ENCODE results near the gene CASKIN2. TPM values are rescaled to one million over a fixed set of nuclear protein-coding genes. Genes with fewer than 3 reads are reported as not detected.

CASKIN2 gene
- total RNA-seq, 1 experiment from 2014 or later, result 40.0 TPM

DNA sequence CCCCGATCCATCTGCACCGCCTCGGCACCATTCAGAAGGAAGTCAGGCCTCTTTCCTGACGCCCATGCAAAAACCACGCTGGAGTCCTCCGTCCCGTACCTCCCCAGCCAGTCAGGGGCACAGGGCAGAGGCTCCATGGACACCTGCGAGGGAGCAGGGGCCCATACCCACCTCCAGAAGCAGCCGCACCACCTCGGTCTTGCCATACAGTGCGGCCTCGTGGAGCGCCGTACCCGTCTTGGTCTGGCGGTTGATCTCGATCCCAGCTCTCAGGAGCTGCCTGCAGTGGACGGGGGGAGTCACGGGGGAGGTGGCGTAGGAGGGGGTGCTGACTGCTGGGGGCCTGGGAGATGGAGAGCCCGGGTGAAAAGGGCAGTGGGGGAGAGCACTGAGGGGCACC, 9.2 kb downstream of the CASKIN2 start:
- DNase-seq (ENCODE audit: low read depth, low spot score) (no peak), ATAC-seq (no peak)
- ChIA-PET POLR2A (interaction anchor here (0.6 kb wide), 1 partner anchor 50 kb away, joined by 3 read pairs; no protein-coding TSS in a partner anchor), CTCF (interaction anchor here (0.7 kb wide), 1 partner anchor 23 kb away, joined by 5 read pairs; no protein-coding TSS in a partner anchor)
- Histone ChIP-seq H3K9me3 (ENCODE audit: control insufficient read depth, insufficient read depth, low read depth, low read length) (no peaks in the 10 kb centered on the region), H3K4me1 (ENCODE audit: control insufficient read depth, insufficient read depth, low read length) (peaks cover 15% of the 10 kb centered on the region), H3K4me3 (ENCODE audit: low read depth in 2 of 2, low read length in 2 of 2) (no peak overlapping the region), H3K36me3 (ENCODE audit: control insufficient read depth, insufficient read depth, low read length) (no peaks in the 10 kb centered on the region), H3K27ac (ENCODE audit: low read length) (no peak overlapping the region), H3K27me3 (ENCODE audit: control insufficient read depth, insufficient read depth, low read length) (no peaks in the 10 kb centered on the region)
- in situ Hi-C loops (cut with HindIII; ENCODE audit: low pct_unique_long_range_greater_than_20kb, low sequenced_read_pairs) (no loop called here), intact Hi-C loops (cut with micrococcal nuclease; ENCODE audit: unreplicated experiment) (loop anchor here (5.0 kb wide), 1 partner anchor 79 kb away; no protein-coding TSS in a partner anchor)
- TF ChIP-seq POLR2AphosphoS5 (IDR thresholded peaks at IDR 0.05; ENCODE audit: low read depth, low read length), result no peak
- no peak for TF ChIP-seq TCF7L2 (IDR thresholded peaks at IDR 0.05; ENCODE audit: low read depth, low read length)
- TF ChIP-seq, protein P1, sequence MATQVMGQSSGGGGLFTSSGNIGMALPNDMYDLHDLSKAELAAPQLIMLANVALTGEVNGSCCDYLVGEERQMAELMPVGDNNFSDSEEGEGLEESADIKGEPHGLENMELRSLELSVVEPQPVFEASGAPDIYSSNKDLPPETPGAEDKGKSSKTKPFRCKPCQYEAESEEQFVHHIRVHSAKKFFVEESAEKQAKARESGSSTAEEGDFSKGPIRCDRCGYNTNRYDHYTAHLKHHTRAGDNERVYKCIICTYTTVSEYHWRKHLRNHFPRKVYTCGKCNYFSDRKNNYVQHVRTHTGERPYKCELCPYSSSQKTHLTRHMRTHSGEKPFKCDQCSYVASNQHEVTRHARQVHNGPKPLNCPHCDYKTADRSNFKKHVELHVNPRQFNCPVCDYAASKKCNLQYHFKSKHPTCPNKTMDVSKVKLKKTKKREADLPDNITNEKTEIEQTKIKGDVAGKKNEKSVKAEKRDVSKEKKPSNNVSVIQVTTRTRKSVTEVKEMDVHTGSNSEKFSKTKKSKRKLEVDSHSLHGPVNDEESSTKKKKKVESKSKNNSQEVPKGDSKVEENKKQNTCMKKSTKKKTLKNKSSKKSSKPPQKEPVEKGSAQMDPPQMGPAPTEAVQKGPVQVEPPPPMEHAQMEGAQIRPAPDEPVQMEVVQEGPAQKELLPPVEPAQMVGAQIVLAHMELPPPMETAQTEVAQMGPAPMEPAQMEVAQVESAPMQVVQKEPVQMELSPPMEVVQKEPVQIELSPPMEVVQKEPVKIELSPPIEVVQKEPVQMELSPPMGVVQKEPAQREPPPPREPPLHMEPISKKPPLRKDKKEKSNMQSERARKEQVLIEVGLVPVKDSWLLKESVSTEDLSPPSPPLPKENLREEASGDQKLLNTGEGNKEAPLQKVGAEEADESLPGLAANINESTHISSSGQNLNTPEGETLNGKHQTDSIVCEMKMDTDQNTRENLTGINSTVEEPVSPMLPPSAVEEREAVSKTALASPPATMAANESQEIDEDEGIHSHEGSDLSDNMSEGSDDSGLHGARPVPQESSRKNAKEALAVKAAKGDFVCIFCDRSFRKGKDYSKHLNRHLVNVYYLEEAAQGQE (IDR thresholded peaks at IDR 0.05; ENCODE audit: insufficient read depth in 1 of 2, low read depth in 2 of 2, low read length in 1 of 2), result no peak
- TF ChIP-seq SIN3A (IDR thresholded peaks at IDR 0.05; ENCODE audit: borderline replicate concordance, insufficient read depth, low read depth, low read length), result no peak
- TF ChIP-seq, protein P2, sequence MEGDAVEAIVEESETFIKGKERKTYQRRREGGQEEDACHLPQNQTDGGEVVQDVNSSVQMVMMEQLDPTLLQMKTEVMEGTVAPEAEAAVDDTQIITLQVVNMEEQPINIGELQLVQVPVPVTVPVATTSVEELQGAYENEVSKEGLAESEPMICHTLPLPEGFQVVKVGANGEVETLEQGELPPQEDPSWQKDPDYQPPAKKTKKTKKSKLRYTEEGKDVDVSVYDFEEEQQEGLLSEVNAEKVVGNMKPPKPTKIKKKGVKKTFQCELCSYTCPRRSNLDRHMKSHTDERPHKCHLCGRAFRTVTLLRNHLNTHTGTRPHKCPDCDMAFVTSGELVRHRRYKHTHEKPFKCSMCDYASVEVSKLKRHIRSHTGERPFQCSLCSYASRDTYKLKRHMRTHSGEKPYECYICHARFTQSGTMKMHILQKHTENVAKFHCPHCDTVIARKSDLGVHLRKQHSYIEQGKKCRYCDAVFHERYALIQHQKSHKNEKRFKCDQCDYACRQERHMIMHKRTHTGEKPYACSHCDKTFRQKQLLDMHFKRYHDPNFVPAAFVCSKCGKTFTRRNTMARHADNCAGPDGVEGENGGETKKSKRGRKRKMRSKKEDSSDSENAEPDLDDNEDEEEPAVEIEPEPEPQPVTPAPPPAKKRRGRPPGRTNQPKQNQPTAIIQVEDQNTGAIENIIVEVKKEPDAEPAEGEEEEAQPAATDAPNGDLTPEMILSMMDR (IDR thresholded peaks at IDR 0.05), result no peak
- no TSS peak for BruUV-seq (replicated peaks)

DNA sequence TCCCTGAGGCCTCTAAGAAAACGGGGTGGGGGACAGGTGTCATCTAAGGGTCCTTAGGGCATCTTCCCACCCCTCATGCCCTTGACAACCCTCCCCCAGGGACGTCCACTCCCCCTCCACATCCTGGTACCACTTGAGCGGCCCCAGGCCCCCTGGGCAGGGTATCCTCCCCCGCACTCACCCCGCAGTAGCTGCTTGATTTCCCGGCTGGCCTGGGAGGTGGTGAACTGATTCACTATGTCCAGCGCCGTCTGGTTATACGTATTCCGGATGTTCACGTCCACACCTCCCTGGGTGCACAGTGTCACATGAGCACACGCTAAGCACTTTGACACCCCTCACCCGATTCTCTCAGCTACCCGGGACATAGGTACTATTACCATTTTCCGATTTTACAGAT, 9.7 kb downstream of the CASKIN2 start:
- DNase-seq (ENCODE audit: low read depth, low spot score), result no peak
- no peaks in the 10 kb centered on the region for H3K9me3 ChIP-seq (ENCODE audit: control insufficient read depth, insufficient read depth, low read depth, low read length)
- no peaks in the 10 kb centered on the region for H3K36me3 ChIP-seq (ENCODE audit: control insufficient read depth, insufficient read depth, low read length)
- in situ Hi-C loops (cut with HindIII; ENCODE audit: low pct_unique_long_range_greater_than_20kb, low sequenced_read_pairs), result no loop called here
- H3K27me3 ChIP-seq (ENCODE audit: control insufficient read depth, insufficient read depth, low read length), result no peaks in the 10 kb centered on the region
- peaks cover 15% of the 10 kb centered on the region for H3K4me1 ChIP-seq (ENCODE audit: control insufficient read depth, insufficient read depth, low read length)
- intact Hi-C loops (cut with micrococcal nuclease; ENCODE audit: unreplicated experiment), result loop anchor here (5.0 kb wide), 1 partner anchor 78 kb away; no protein-coding TSS in a partner anchor
- ATAC-seq, result no peak
- POLR2A ChIA-PET, result interaction anchor here (0.6 kb wide), 1 partner anchor 50 kb away, joined by 3 read pairs; no protein-coding TSS in a partner anchor
- no TSS peak for BruUV-seq (replicated peaks)
- TF ChIP-seq, protein P1 (IDR thresholded peaks at IDR 0.05; ENCODE audit: insufficient read depth in 1 of 2, low read depth in 2 of 2, low read length in 1 of 2), result no peak
- TF ChIP-seq TCF7L2 (IDR thresholded peaks at IDR 0.05; ENCODE audit: low read depth, low read length) (no peak), POLR2AphosphoS5 (IDR thresholded peaks at IDR 0.05; ENCODE audit: low read depth, low read length) (no peak), SIN3A (IDR thresholded peaks at IDR 0.05; ENCODE audit: borderline replicate concordance, insufficient read depth, low read depth, low read length) (no peak)
- TF ChIP-seq, protein P2 (IDR thresholded peaks at IDR 0.05), result no peak
- no peak overlapping the region for H3K4me3 ChIP-seq (ENCODE audit: low read depth in 2 of 2, low read length in 2 of 2)
- no peak overlapping the region for H3K27ac ChIP-seq (ENCODE audit: low read length)
- CTCF ChIA-PET, result interaction anchor here (0.7 to 1.4 kb wide), 3 partner anchors 19 to 109 kb away, joined by 3 to 5 read pairs (median 3); no protein-coding TSS in a partner anchor

Measured in Panc1 (cell line).